Heart right ventricle (tissue), 16 donors: ENCODE measurements around the gene CLEC16A. TPM values are rescaled to one million over a fixed set of nuclear protein-coding genes. Genes with fewer than 3 reads are reported as not detected.

Experiments used
- ATAC-seq, 8 donors: fragments of 200-7000 bp; cut with Tn5 transposase; one replicate each; pipeline ENCODE4 v1.9.1; 2020; ENCODE audit warnings: mild to moderate bottlenecking in 8 of 8, moderate library complexity in 8 of 8, moderate number of reproducible peaks in 1 of 8
- DNase-seq, 2 donors: peaks; one replicate each; pipeline ENCODE4 v3.0.0-alpha.2; 2020
- H3K27ac ChIP-seq, 10 donors: fragments of 200-600 bp; sonication (generic) in 2 of 10; one replicate each; pipeline versions ENCODE4 v1.5.0 to v1.8.0; 2020 to 2022; ENCODE audit warnings: mild to moderate bottlenecking in 3 of 10
- H3K27me3 ChIP-seq, 7 donors: fragments of 200-600 bp; one replicate each; pipeline ENCODE4 v1.8.0; 2021 to 2022; ENCODE audit warnings: mild to moderate bottlenecking in 2 of 7
- H3K36me3 ChIP-seq, 9 donors: fragments of 200-600 bp; sonication (generic) in 1 of 9; one replicate each; pipeline versions ENCODE4 v1.5.0 to v1.8.0; 2020 to 2022; ENCODE audit warnings: mild to moderate bottlenecking in 2 of 9
- H3K4me1 ChIP-seq, 9 donors: fragments of 200-600 bp; sonication (generic) in 1 of 9; one replicate each; pipeline versions ENCODE4 v1.5.0 to v1.8.0; 2020 to 2022; ENCODE audit warnings: mild to moderate bottlenecking in 4 of 9
- H3K4me3 ChIP-seq, 10 donors: fragments of 200-600 bp; sonication (generic) in 2 of 10; one replicate each; pipeline versions ENCODE4 v1.5.0 to v1.8.0; 2020 to 2022; ENCODE audit warnings: mild to moderate bottlenecking in 7 of 10, moderate library complexity in 2 of 10
- H3K9me3 ChIP-seq, 11 donors: fragments of 200-600 bp in 10 of 11; sonication (generic) in 2 of 11; one replicate each; pipeline versions ENCODE4 v1.5.0 to v1.8.0; 2013 to 2022; ENCODE audit warnings: mild to moderate bottlenecking in 2 of 11, control low read depth in 1 of 11, moderate library complexity in 1 of 11
- CTCF ChIP-seq, 9 donors: fragments of 200-600 bp; sonication (generic) in 2 of 9; IDR thresholded peaks; one replicate each; pipeline versions ENCODE4 v1.5.0 to v1.8.0; 2021 to 2022; ENCODE audit warnings: antibody characterized with exemption in 9 of 9, mild to moderate bottlenecking in 5 of 9, moderate library complexity in 1 of 9
- whole genome bisulfite sequencing, 2 donors: extraction: QIAGEN DNeasy Blood & Tissue Kit; methylation state at CpG; one replicate each; pipeline ENCODE4 v1.1.7; 2013; ENCODE audit warnings: inconsistent platforms in 1 of 2; 5-methylcytosine and 5-hydroxymethylcytosine counted together
- intact Hi-C, 10 donors: fragments of 100-400 bp; cut with DNase I; formaldehyde crosslinking; loops; one replicate each; pipeline versions ENCODE4 v1.11.1 to v1.14.2; 2022
- polyA plus RNA-seq, 2 donors: library from polyadenylated mRNA; stranded (reverse); fragments of 200-250 nt; gene quantifications; one replicate each; pipeline ENCODE4 v1.2.3, GENCODE V29; 2013
- total RNA-seq, 10 donors: library from RNA; stranded (reverse); fragmentation: NEBNext Ultra II Directional in 3 of 10; extraction: Animal tissue kit (Norgen Biotek cat#: 25700) in 3 of 10; gene quantifications; one replicate each; pipeline versions ENCODE4 v1.2.1 to v1.2.4, GENCODE V29; 2021 to 2023
- donor health status: Arrhythmogenic right ventricular cardiomyopathy.
- donor health status: ischemic (EF 13 %, LVEDD 7.1; RV severe dilation, severe dysfunction).
- donor health status: healthy with polysubstance abuse.
- donor health status: DM: no; HTN: yes; CAD: no.
- donor health status: DM: no; HTN: no; CAD: no.
- donor health status: ischemic (EF 25% LVEDD 6.9; RV normal size, moderate dysfunction).
- donor health status: ischemic (EF 25% LVEDD 5.7; RV mildly dilated, moderate dysfunction).
- donor health status: healthy.
- donor health status: DM: yes; HTN: yes; CAD: no.
- donor health status: Ischemic cardiomyopathy.
- donor health status: ischemic (EF 35%, LVEDD 5.7; RV mildly dilated, moderate dysfunction).
- donor health status: nonischemic (EF 11% LVEDD 7.7; RV severe dilation, severe dysfunction).
- donor health status: DM: yes; HTN: yes; CAD: no.
- donor health status: PGD.
- donor health status: ischemic (EF 29% LVEDD 5.4; RV normal size, mild dysfunction).
- donor health status: nonischemic (EF 23%, LVEDD 6.1; RV moderate dilation, normal function).

The CLEC16A gene
- total and polyA plus RNA-seq, 12 donors = 12.1 to 30.8 (median 23.0) TPM

GRCh38 chr16:11225677-11226549 lies 281.5 kb downstream of the CLEC16A start:
- peak in 1 of 8 donors; percentile 11 for ATAC-seq
- no peak for DNase-seq
- intact Hi-C loops = no loop called here
- Histone ChIP-seq H3K9me3 (no peaks in the 10 kb centered on the region), H3K27me3 (no peaks in the 10 kb centered on the region), H3K4me3 (peak overlapping the region in 2 of 10 donors; percentile 19 to 26), H3K27ac (peak overlapping the region in 1 of 10 donors; percentile 82), H3K36me3 (no peaks in the 10 kb centered on the region), H3K4me1 (peaks cover 4 to 32% (median 13%) of the 10 kb centered on the region in 9 donors)
- TF ChIP-seq CTCF (IDR thresholded peaks at IDR 0.05) = no peak
- 79 to 84% methylated on average over 18 of the region's 18 CpGs for WGBS, 2 donors

DNA sequence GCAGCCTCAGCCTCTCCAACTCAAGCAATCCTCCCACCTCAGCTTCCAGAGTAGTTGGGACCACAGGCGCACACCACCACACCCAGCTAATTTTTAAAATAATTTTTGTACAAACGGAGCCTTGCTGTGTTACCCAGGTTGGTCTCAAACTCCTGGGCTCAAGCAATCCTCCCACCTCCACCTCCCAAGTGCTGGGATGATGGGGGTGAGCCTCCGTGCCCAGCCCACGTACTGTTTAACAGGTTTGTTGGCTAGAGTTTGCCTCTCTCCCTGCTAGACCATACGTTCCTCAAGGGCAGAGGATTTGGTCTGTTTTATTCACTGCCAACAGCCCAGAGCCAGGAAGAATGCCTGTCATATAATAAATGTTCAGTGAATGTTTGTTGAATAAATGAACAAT lies 285.1 kb downstream of the CLEC16A start:
- WGBS, 2 donors = 81 to 86% methylated on average over 5 of the region's 5 CpGs

GRCh38 chr16:11229906-11230305 lies 285.5 kb downstream of the CLEC16A start:
- H3K36me3 ChIP-seq = no peaks in the 10 kb centered on the region
- DNase-seq (no peak), ATAC-seq (no peak)
- peaks cover 0 to 49% (median 9%) of the 10 kb centered on the region in 9 donors for H3K4me1 ChIP-seq
- intact Hi-C loops = loop anchor here in 2 of 10 donors (5.0 to 10.0 kb wide), 2 partner anchors 48 to 55 kb away; no protein-coding TSS in a partner anchor
- H3K27me3 ChIP-seq = peaks cover 0 to 9% (median 0%) of the 10 kb centered on the region in 7 donors
- TF ChIP-seq CTCF (IDR thresholded peaks at IDR 0.05) = no peak
- H3K9me3 ChIP-seq = no peaks in the 10 kb centered on the region
- 70 to 77% methylated on average over 4 of the region's 4 CpGs for WGBS, 2 donors
- H3K4me3 ChIP-seq = no peak overlapping the region
- H3K27ac ChIP-seq = no peak overlapping the region

More for the DNA sequence above, 285.1 kb downstream of the CLEC16A start:
- no peak for TF ChIP-seq CTCF (IDR thresholded peaks at IDR 0.05)
- intact Hi-C loops = no loop called here
- Histone ChIP-seq H3K9me3 (no peaks in the 10 kb centered on the region), H3K27ac (no peak overlapping the region), H3K36me3 (no peaks in the 10 kb centered on the region), H3K27me3 (peaks cover 0 to 9% (median 0%) of the 10 kb centered on the region in 7 donors), H3K4me3 (no peak overlapping the region), H3K4me1 (peaks cover under 1 to 50% (median 11%) of the 10 kb centered on the region in 9 donors)
- DNase-seq (no peak), ATAC-seq (no peak)

GRCh38 chr16:11231367-11231970 lies 287.1 kb downstream of the CLEC16A start:
- 69 to 75% methylated on average over 10 of the region's 10 CpGs for WGBS, 2 donors
- no peaks in the 10 kb centered on the region for H3K36me3 ChIP-seq
- no peak for ATAC-seq

More at GRCh38 chr16:11231367-11231970, 287.1 kb downstream of the CLEC16A start:
- H3K27ac ChIP-seq = peak overlapping the region in 1 of 10 donors; percentile 58
- intact Hi-C loops = loop anchor here in 2 of 10 donors (5.0 to 10.0 kb wide), 2 partner anchors 49 to 57 kb away; no protein-coding TSS in a partner anchor
- peaks cover 0 to 9% (median 0%) of the 10 kb centered on the region in 7 donors for H3K27me3 ChIP-seq
- H3K4me3 ChIP-seq = no peak overlapping the region
- no peaks in the 10 kb centered on the region for H3K9me3 ChIP-seq
- DNase-seq = no peak
- peaks cover 0 to 50% (median 9%) of the 10 kb centered on the region in 9 donors for H3K4me1 ChIP-seq
- TF ChIP-seq CTCF (IDR thresholded peaks at IDR 0.05) = no peak
